Aorta (tissue), 5 donors: ENCODE measurements around the gene UQCRC1. TPM values are rescaled to one million over a fixed set of nuclear protein-coding genes. Genes with fewer than 3 reads are reported as not detected.

Experiments
- ATAC-seq: fragments of 200-7000 bp; cut with Tn5 transposase; one replicate; pipeline ENCODE4 v1.9.1; 2022; ENCODE audit warnings: moderate library complexity; ENCODE audit not compliant: low FRiP score
- DNase-seq, 2 donors: peaks; one replicate each; pipeline ENCODE4 v3.0.0-alpha.2; 2020
- H3K27ac ChIP-seq, 2 donors: one replicate each; pipeline ENCODE4 v1.5.1; 2013; ENCODE audit warnings: low read length in 2 of 2, mild to moderate bottlenecking in 2 of 2, moderate library complexity in 2 of 2, control low read depth in 1 of 2, inconsistent platforms in 1 of 2, low read depth in 1 of 2
- H3K27me3 ChIP-seq, 2 donors: one replicate each; pipeline ENCODE4 v1.6.1; 2013; ENCODE audit warnings: control low read depth in 1 of 2, low read length in 1 of 2, mild to moderate bottlenecking in 1 of 2, moderate library complexity in 1 of 2; ENCODE audit not compliant: insufficient read depth in 2 of 2, control insufficient read depth in 1 of 2
- H3K36me3 ChIP-seq, 2 donors: one replicate each; pipeline ENCODE4 v1.6.1; 2013; ENCODE audit warnings: control low read depth in 1 of 2, low read length in 1 of 2, mild to moderate bottlenecking in 1 of 2; ENCODE audit not compliant: insufficient read depth in 2 of 2, control insufficient read depth in 1 of 2
- H3K4me1 ChIP-seq, 2 donors: one replicate each; pipeline ENCODE4 v1.6.1; 2013; ENCODE audit warnings: low read length in 2 of 2, control low read depth in 1 of 2, mild to moderate bottlenecking in 1 of 2, moderate library complexity in 1 of 2; ENCODE audit not compliant: insufficient read depth in 2 of 2, control insufficient read depth in 1 of 2
- H3K4me3 ChIP-seq, 2 donors: one replicate each; pipeline ENCODE4 v1.5.1; 2013; ENCODE audit warnings: low read length in 2 of 2, control low read depth in 1 of 2, mild to moderate bottlenecking in 1 of 2
- H3K9me3 ChIP-seq: one replicate; pipeline ENCODE4 v1.6.1; 2013; ENCODE audit warnings: mild to moderate bottlenecking, low read length; ENCODE audit not compliant: control insufficient read depth
- WGBS, 2 donors: extraction: QIAGEN DNeasy Blood & Tissue Kit; methylation state at CpG; one replicate each; pipeline ENCODE4 v1.1.7; 2013; 5-methylcytosine and 5-hydroxymethylcytosine counted together
- intact Hi-C, 2 donors: fragments of 100-400 bp; cut with DNase I; formaldehyde crosslinking; loops; one replicate each; pipeline versions ENCODE4 v1.14.2 to v1.15.0; 2022
- polyA plus RNA-seq, 2 donors: library from polyadenylated mRNA; stranded (reverse); fragments of 200-250 nt; gene quantifications; one replicate each; pipeline ENCODE4 v1.2.3, GENCODE V29; 2013
- total RNA-seq, 2 donors: library from RNA; stranded (reverse); fragmentation: NEBNext Ultra II Directional; extraction: Animal tissue kit (Norgen Biotek cat#: 25700); gene quantifications; one replicate each; pipeline ENCODE4 v1.2.1, GENCODE V29; 2021
- donor health status: healthy with polysubstance abuse.
- donor health status: Bipolar disorder and iron deficiency.
- donor health status: DM: no; HTN: no; CAD: no.
- donor health status: DM: no; HTN: no; CAD: no.
- donor health status: DM: yes; HTN: yes; CAD: no.

UQCRC1 gene
- total and polyA plus RNA-seq, 4 donors: 95.6 to 203 (median 146) TPM

DNA sequence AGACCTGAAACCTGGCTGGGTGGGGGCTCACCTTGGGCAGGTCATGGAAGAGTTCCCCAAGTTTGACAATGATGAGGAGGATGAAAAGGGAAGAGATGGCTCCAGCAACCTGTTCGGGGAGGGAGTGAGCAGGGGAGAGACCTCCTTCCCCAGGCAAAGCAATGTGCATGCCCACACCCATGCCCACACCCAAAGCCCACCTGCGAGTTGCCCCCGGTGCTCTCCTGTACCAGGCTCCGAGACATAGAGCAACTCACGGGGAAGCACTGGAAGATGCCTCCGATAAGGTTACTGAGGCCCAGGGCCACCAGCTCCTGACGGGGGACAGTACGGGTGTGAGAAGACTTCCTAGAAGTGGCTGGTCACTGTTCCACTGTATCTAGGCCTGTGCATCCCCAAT, 21.0 kb upstream of the UQCRC1 start:
- Histone ChIP-seq H3K4me3 (no peak overlapping the region), H3K27ac (no peak overlapping the region), H3K9me3 (no peaks in the 10 kb centered on the region), H3K36me3 (peaks cover 5 to 13% of the 10 kb centered on the region in 2 donors), H3K4me1 (no peaks in the 10 kb centered on the region), H3K27me3 (no peaks in the 10 kb centered on the region)
- DNase-seq: no peak
- no peak for ATAC-seq
- WGBS, 2 donors: 95 to 96% methylated on average over 8 of the region's 8 CpGs
- intact Hi-C loops: loop anchor here in 1 of 2 donors (10.0 kb wide), 1 partner anchor 166 kb away; a partner anchor contains a TSS

- Histone ChIP-seq H3K27ac (no peak overlapping the region), H3K4me3 (no peak overlapping the region), H3K4me1 (no peaks in the 10 kb centered on the region), H3K27me3 (no peaks in the 10 kb centered on the region), H3K36me3 (peaks cover 5 to 14% of the 10 kb centered on the region in 2 donors), H3K9me3 (no peaks in the 10 kb centered on the region)
- DNase-seq (no peak), ATAC-seq (no peak)
- 95 to 96% methylated on average over 12 of the region's 12 CpGs for WGBS, 2 donors
- intact Hi-C loops: loop anchor here in 1 of 2 donors (10.0 kb wide), 1 partner anchor 165 kb away; a partner anchor contains a TSS
These were observed 20.4 kb upstream of the UQCRC1 start for GRCh38 chr3:48629894-48630293.

GRCh38 chr3:48628277-48629017, 19.0 kb upstream of the UQCRC1 start:
- H3K27ac ChIP-seq: no peak overlapping the region
- no peak overlapping the region for H3K4me3 ChIP-seq
- DNase-seq: peak in 1 of 2 donors; percentile 70
- H3K9me3 ChIP-seq: no peaks in the 10 kb centered on the region
- H3K36me3 ChIP-seq: peaks cover 5 to 14% of the 10 kb centered on the region in 2 donors
- H3K27me3 ChIP-seq: no peaks in the 10 kb centered on the region
- no peaks in the 10 kb centered on the region for H3K4me1 ChIP-seq
- no peak for ATAC-seq
- intact Hi-C loops: no loop called here
- 82 to 84% methylated on average over 13 of the region's 13 CpGs for WGBS, 2 donors

DNA sequence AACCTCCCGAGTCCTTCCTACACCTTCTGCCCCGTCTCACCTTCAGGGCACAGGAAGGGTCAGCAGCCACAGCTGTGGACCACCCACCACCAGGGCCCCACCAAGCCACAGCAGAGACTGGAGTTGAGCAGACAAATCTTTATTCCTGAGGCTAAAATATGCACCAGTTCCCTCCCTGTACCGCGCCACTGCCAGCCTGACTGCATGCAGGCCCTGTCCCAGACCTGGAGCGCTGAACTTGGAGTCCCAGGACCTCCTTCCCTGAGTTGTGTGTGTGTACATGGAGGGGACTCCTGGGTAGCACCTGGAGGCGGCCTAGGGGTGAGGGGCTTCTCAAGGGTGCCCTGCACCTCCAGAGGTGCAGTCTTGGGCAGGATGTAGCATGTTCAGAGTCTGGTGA, 16.2 kb upstream of the UQCRC1 start:
- Histone ChIP-seq H3K36me3 (peaks cover 5 to 11% of the 10 kb centered on the region in 2 donors), H3K9me3 (no peaks in the 10 kb centered on the region), H3K27me3 (no peaks in the 10 kb centered on the region), H3K4me1 (no peaks in the 10 kb centered on the region), H3K27ac (no peak overlapping the region), H3K4me3 (no peak overlapping the region)
- ATAC-seq: no peak
- DNase-seq: peak in 1 of 2 donors; percentile 63
- intact Hi-C loops: no loop called here
- WGBS, 2 donors: 82 to 88% methylated on average over 6 of the region's 6 CpGs

GRCh38 chr3:48624767-48625166, 15.3 kb upstream of the UQCRC1 start:
- Histone ChIP-seq H3K27me3 (no peaks in the 10 kb centered on the region), H3K27ac (no peak overlapping the region), H3K4me3 (no peak overlapping the region), H3K9me3 (no peaks in the 10 kb centered on the region), H3K4me1 (no peaks in the 10 kb centered on the region), H3K36me3 (peaks cover 5 to 10% of the 10 kb centered on the region in 2 donors)
- DNase-seq (no peak), ATAC-seq (no peak)
- WGBS, 2 donors: 89 to 94% methylated on average over 10 of the region's 10 CpGs
- intact Hi-C loops: no loop called here

- ATAC-seq (no peak), DNase-seq (no peak)
- Histone ChIP-seq H3K36me3 (peaks cover 5 to 10% of the 10 kb centered on the region in 2 donors), H3K4me3 (no peak overlapping the region), H3K27me3 (no peaks in the 10 kb centered on the region), H3K9me3 (no peaks in the 10 kb centered on the region), H3K4me1 (peaks cover 0 to 5% of the 10 kb centered on the region in 2 donors), H3K27ac (no peak overlapping the region)
- intact Hi-C loops: no loop called here
- 83 to 84% methylated on average over 6 of the region's 6 CpGs for WGBS, 2 donors
These were observed 14.6 kb upstream of the UQCRC1 start for GRCh38 chr3:48623851-48624547.

- Histone ChIP-seq H3K27ac (peak within 1 kb of the TSS in 1 of 2 donors; percentile 96), H3K9me3 (no peaks in the 10 kb centered on the region), H3K4me3 (no peak within 1 kb of the TSS), H3K27me3 (no peaks in the 10 kb centered on the region), H3K4me1 (peaks cover 0 to 5% of the 10 kb centered on the region in 2 donors), H3K36me3 (peaks cover 0 to 2% of the 10 kb centered on the region in 2 donors)
- intact Hi-C loops: no loop called here
- ATAC-seq (no peak), DNase-seq (no peak)
- WGBS, 2 donors: 92 to 93% methylated on average over 19 of the region's 19 CpGs
These were observed 12.0 kb upstream of the UQCRC1 start, which contains the start of gene TMEM89 for GRCh38 chr3:48621461-48621869. Gene TMEM89 (minus strand): TSS chr3:48621769. CDS start chr3:48621756, 13 bp downstream.

DNA sequence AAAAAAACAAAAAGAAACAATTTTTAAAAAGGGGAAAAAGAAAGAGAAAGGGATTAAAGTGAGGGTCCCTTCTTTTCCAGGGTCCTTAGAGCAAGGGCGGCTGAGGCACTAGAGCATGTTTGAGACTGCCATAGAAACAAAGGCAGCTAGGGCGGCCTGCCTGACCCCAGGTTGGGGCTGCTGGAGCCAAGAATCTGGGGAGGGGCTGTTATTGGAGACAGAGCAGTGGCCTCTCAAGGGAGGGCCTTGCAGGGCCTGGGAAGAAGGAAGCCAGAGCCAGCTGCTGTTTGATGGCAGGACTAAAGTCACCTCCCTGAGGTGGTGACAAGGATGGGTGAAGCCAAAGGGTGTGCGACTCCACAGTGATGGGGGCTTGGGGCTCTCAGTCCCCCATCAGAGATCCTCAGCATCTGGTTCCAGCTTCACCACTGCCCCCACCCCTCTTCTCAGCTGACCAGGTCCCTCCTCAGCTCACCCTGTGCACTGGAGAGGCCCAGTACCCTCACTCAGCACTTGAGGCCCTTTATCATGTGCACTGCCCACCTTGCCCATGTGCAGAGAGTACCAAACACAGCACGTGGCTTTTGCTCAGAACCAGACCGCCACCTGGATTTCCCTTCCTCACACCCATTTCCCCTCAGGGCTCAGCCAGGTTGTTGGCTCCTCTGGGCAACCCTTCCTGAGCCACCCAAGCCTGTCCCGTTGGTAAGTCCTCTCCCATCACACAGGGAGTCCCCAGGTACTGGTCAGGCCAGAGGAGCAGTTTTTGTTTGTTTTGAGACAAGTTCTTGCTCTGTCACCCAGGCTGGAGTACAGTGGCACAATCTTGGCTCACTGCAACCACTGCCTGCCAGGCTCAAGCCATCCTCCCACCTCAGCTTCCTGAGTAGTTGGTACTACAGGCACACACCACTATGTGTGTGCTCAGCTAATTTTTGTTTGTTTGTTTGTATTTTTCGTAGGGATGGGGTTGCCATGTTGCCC, 10.4 kb upstream of the UQCRC1 start:
- WGBS, 2 donors: 77 to 80% methylated on average over 7 of the region's 7 CpGs
- intact Hi-C loops: loop anchor here in 1 of 2 donors (2.0 kb wide), 1 partner anchor 15 kb away; the partner anchor contains the start of gene SLC26A6

More for the DNA sequence above, 10.4 kb upstream of the UQCRC1 start:
- H3K9me3 ChIP-seq: no peaks in the 10 kb centered on the region
- no peaks in the 10 kb centered on the region for H3K36me3 ChIP-seq
- H3K4me1 ChIP-seq: peaks cover 0 to 5% of the 10 kb centered on the region in 2 donors
- H3K4me3 ChIP-seq: no peak overlapping the region
- H3K27ac ChIP-seq: peak overlapping the region; percentile 81 to 96
- DNase-seq: no peak
- no peak for ATAC-seq
- H3K27me3 ChIP-seq: no peaks in the 10 kb centered on the region
